Sigmoid colon (tissue), 7 donors: Measurements from ENCODE around the gene CCNC. TPM values are rescaled to one million over a fixed set of nuclear protein-coding genes. Genes with fewer than 3 reads are reported as not detected.

Experiments used
- DNase-seq: peaks from one replicate; pipeline ENCODE4 v3.0.0-alpha.2; 2019
- H3K27ac ChIP-seq, 4 donors: fragments of 200-600 bp; sonication (generic); one replicate each; pipeline ENCODE4 v1.5.1; 2016 to 2019; ENCODE audit warnings: mild to moderate bottlenecking in 1 of 4
- H3K27me3 ChIP-seq, 3 donors: fragments of 200-600 bp; sonication (generic); one replicate each; pipeline ENCODE4 v1.5.1; 2019; ENCODE audit warnings: mild to moderate bottlenecking in 1 of 3
- H3K36me3 ChIP-seq, 4 donors: fragments of 200-600 bp; sonication (generic); one replicate each; pipeline ENCODE4 v1.5.1; 2016 to 2019
- H3K4me1 ChIP-seq, 4 donors: fragments of 200-600 bp; sonication (generic); one replicate each; pipeline ENCODE4 v1.5.1; 2017 to 2019
- H3K4me3 ChIP-seq, 4 donors: fragments of 200-600 bp; sonication (generic); one replicate each; pipeline ENCODE4 v1.5.1; 2017 to 2019; ENCODE audit warnings: mild to moderate bottlenecking in 2 of 4, moderate library complexity in 1 of 4
- H3K9me3 ChIP-seq, 4 donors: fragments of 200-600 bp in 3 of 4; sonication (generic) in 3 of 4; one replicate each; pipeline versions ENCODE4 v1.5.1 to v1.6.1; 2013 to 2019
- EP300 ChIP-seq, 4 donors: sonication (generic); formaldehyde crosslinking; IDR thresholded peaks; one replicate each; pipeline ENCODE4 v1.6.1; 2017; ENCODE audit warnings: antibody characterized with exemption in 4 of 4
- POLR2A ChIP-seq, 2 donors: fragments of 450-650 bp; IDR thresholded peaks; one replicate each; pipeline ENCODE4 v1.6.1; 2016; ENCODE audit warnings: antibody characterized with exemption in 2 of 2, mild to moderate bottlenecking in 2 of 2, moderate library complexity in 2 of 2
- POLR2AphosphoS5 ChIP-seq, 4 donors: sonication (generic); formaldehyde crosslinking; IDR thresholded peaks; one replicate each; pipeline ENCODE4 v1.6.1; 2017; ENCODE audit warnings: antibody characterized with exemption in 4 of 4
- WGBS, 2 donors: extraction: QIAGEN DNeasy Blood & Tissue Kit; methylation state at CpG; one replicate each; pipeline ENCODE4 v1.1.7; 2013; 5-methylcytosine and 5-hydroxymethylcytosine counted together
- intact Hi-C: fragments of 100-400 bp; cut with DNase I; formaldehyde crosslinking; loops from one replicate; pipeline ENCODE4 v1.15.1; 2023
- polyA plus RNA-seq, 3 donors: library from polyadenylated mRNA; stranded (reverse); fragments of 200-250 nt; gene quantifications; one replicate each; pipeline ENCODE4 v1.2.3, GENCODE V29; 2013
- total RNA-seq, 4 donors: library from RNA; depleted of rRNA; stranded (reverse); fragments of >200 nt; gene quantifications; one replicate each; pipeline ENCODE4 v1.1.0, GENCODE V29; 2016
- TF ChIP-seq, protein P1 (sequence below), 4 experiments: fragments of 450-650 bp in 3 of 4; fragments of 200-600 bp in 1 of 4; IDR thresholded peaks; one replicate each; pipeline ENCODE4 v1.5.1; 2016 to 2019; ENCODE audit warnings: antibody characterized with exemption in 4 of 4, mild to moderate bottlenecking in 3 of 4, moderate library complexity in 2 of 4
- donor health status: healthy with polysubstance abuse.
- donor health status: Bipolar disorder and iron deficiency.
- donor health status: healthy.

The CCNC gene
- total and polyA plus RNA-seq, 7 donors, result 30.5 to 65.3 (median 56.5) TPM

DNA sequence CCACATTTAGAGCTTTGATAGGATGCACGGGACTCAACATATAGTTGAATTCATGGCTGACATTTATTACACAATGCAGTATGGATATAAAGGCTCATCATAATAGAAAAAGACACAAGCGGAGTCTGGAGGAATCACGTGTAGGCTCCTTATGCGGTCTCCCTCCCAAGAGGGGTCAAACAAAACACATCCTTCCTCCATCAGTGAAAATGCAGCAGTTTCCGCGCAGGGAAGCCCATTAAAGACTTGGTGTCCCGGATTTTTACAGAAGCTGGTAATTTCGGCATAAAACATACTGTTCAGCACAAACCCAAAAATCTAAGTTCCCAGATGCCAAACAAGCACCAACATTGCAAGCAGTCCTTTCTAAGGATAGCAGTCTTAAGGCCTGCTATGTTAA is 54.4 kb downstream of the CCNC start:
- 45 to 76% methylated on average over 8 of the region's 8 CpGs for WGBS, 2 donors
- Histone ChIP-seq H3K4me3 (peak overlapping the region in 3 of 4 donors; percentile 71 to 87 (median 81)), H3K36me3 (peaks cover 0 to 9% (median 0%) of the 10 kb centered on the region in 4 donors), H3K9me3 (no peaks in the 10 kb centered on the region), H3K27ac (peak overlapping the region in 1 of 4 donors; percentile 86), H3K4me1 (peaks cover 0 to 13% (median 11%) of the 10 kb centered on the region in 4 donors), H3K27me3 (no peaks in the 10 kb centered on the region)
- intact Hi-C loops, result loop anchor here (2.0 kb wide), 2 partner anchors 55 to 87 kb away; partner anchors contain the start of gene CCNC
- TF ChIP-seq POLR2A (IDR thresholded peaks at IDR 0.05) (no peak), POLR2AphosphoS5 (IDR thresholded peaks at IDR 0.05) (no peak), EP300 (IDR thresholded peaks at IDR 0.05) (no peak)
- TF ChIP-seq, protein P1, sequence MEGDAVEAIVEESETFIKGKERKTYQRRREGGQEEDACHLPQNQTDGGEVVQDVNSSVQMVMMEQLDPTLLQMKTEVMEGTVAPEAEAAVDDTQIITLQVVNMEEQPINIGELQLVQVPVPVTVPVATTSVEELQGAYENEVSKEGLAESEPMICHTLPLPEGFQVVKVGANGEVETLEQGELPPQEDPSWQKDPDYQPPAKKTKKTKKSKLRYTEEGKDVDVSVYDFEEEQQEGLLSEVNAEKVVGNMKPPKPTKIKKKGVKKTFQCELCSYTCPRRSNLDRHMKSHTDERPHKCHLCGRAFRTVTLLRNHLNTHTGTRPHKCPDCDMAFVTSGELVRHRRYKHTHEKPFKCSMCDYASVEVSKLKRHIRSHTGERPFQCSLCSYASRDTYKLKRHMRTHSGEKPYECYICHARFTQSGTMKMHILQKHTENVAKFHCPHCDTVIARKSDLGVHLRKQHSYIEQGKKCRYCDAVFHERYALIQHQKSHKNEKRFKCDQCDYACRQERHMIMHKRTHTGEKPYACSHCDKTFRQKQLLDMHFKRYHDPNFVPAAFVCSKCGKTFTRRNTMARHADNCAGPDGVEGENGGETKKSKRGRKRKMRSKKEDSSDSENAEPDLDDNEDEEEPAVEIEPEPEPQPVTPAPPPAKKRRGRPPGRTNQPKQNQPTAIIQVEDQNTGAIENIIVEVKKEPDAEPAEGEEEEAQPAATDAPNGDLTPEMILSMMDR (IDR thresholded peaks at IDR 0.05), result no peak
- DNase-seq, result no peak

DNA sequence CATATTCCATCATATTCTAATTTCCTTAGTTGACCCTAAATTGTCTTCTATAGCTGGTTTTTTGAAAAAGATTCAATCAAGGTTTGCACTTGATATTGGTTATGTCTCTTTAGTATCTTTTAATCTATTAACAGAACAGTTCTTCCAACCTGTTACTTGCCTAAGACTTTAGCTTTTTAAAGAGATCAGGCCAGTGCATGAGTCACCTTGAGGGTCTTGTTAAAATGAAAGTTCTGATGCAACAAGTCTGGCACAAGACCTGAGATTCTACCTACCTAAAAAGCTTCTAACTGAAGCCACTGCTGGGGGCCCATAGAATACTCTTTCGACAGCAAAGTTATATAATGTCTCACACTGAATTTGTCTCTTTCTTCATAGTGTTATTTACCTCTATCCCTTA is 56.4 kb downstream of the CCNC start:
- H3K27me3 ChIP-seq, result no peaks in the 10 kb centered on the region
- intact Hi-C loops, result no loop called here
- WGBS, 2 donors, result 95 to 99% methylated on average over 1 of the region's 1 CpG
- no peaks in the 10 kb centered on the region for H3K9me3 ChIP-seq
- TF ChIP-seq POLR2AphosphoS5 (IDR thresholded peaks at IDR 0.05), result no peak
- TF ChIP-seq, protein P1 (IDR thresholded peaks at IDR 0.05), result no peak
- TF ChIP-seq EP300 (IDR thresholded peaks at IDR 0.05), result no peak
- TF ChIP-seq POLR2A (IDR thresholded peaks at IDR 0.05), result no peak
- no peak overlapping the region for H3K4me3 ChIP-seq
- peaks cover 0 to 13% (median 11%) of the 10 kb centered on the region in 4 donors for H3K4me1 ChIP-seq
- DNase-seq, result no peak
- no peak overlapping the region for H3K27ac ChIP-seq
- peaks cover 0 to 14% (median 0%) of the 10 kb centered on the region in 4 donors for H3K36me3 ChIP-seq

DNA sequence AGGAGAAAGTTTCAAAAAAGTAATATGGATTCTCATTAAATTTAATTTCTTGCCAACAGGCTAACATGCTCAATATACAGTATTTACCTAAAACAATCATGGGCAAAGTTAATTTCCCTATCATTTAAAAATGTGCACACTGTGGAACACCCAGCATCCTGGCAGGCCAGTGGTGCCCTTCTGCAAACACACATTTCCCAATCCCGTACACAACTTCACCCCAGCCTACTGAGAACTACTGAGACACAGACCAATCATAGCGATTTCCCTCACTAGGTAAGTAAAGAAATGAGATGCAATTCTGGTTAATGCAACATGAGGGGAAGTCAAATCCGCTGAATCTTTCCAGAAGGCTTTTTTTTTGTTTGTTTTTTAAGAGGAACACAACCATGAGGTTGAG is 60.8 kb downstream of the CCNC start:
- intact Hi-C loops, result no loop called here

DNA sequence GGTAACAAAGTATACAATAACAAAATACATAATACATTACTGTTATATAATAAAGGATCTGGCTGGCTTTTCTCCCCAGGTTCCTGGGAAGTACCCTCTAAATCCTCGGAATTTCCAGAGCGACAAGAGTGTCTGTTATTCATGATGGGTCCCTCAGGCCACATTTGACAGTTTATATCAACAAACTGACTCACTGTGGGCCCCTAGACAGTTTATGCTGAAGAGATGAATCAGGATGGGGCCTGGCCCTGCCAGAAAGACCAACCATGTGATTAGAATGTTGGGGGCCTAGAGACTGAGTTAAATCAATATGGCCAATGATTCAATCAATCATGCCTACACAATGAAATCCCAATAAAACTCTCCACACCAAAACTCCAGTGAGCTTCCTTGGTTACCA is 66.7 kb downstream of the CCNC start:
- intact Hi-C loops, result no loop called here
- Histone ChIP-seq H3K27ac (no peak overlapping the region), H3K36me3 (peaks cover 0 to 62% (median 11%) of the 10 kb centered on the region in 4 donors), H3K4me3 (no peak overlapping the region), H3K4me1 (no peaks in the 10 kb centered on the region), H3K27me3 (no peaks in the 10 kb centered on the region), H3K9me3 (no peaks in the 10 kb centered on the region)
- no peak for DNase-seq
- WGBS, 2 donors, result 90 to 95% methylated on average over 2 of the region's 2 CpGs
- TF ChIP-seq EP300 (IDR thresholded peaks at IDR 0.05) (no peak), POLR2AphosphoS5 (IDR thresholded peaks at IDR 0.05) (no peak), POLR2A (IDR thresholded peaks at IDR 0.05) (no peak)
- TF ChIP-seq, protein P1 (IDR thresholded peaks at IDR 0.05), result no peak

More for the DNA sequence above, 60.8 kb downstream of the CCNC start:
- H3K9me3 ChIP-seq, result no peaks in the 10 kb centered on the region
- no peak for TF ChIP-seq EP300 (IDR thresholded peaks at IDR 0.05)
- TF ChIP-seq POLR2AphosphoS5 (IDR thresholded peaks at IDR 0.05), result no peak
- DNase-seq, result no peak
- H3K27ac ChIP-seq, result no peak overlapping the region
- no peaks in the 10 kb centered on the region for H3K27me3 ChIP-seq
- H3K36me3 ChIP-seq, result peaks cover 0 to 51% (median 7%) of the 10 kb centered on the region in 4 donors
- WGBS, 2 donors, result 93% methylated on average over 3 of the region's 3 CpGs
- no peak overlapping the region for H3K4me3 ChIP-seq
- no peaks in the 10 kb centered on the region for H3K4me1 ChIP-seq

DNA sequence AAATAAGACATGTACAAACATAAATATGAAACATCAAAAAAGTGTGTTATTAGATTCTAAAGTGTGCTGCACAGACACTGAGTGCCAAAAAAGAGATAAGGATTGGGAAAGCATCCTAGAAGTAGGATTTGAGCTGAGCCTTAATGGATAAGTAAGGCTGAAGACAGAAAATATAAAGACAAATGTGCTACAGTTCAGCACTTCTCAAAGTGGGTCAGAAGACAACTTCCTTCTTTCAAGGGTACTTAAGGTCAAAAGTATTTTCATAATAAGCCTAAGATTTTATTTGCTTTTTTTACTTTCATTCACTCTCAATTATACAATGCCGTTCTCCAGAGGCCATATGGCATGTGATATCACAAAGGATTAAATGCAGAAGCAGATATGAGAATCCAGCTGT is 70.0 kb downstream of the CCNC start:
- Histone ChIP-seq H3K36me3 (peaks cover 0 to 35% (median 10%) of the 10 kb centered on the region in 4 donors), H3K4me3 (no peak overlapping the region), H3K9me3 (no peaks in the 10 kb centered on the region), H3K4me1 (no peaks in the 10 kb centered on the region), H3K27me3 (no peaks in the 10 kb centered on the region), H3K27ac (no peak overlapping the region)
- intact Hi-C loops, result no loop called here
- TF ChIP-seq POLR2A (IDR thresholded peaks at IDR 0.05), result no peak
- TF ChIP-seq EP300 (IDR thresholded peaks at IDR 0.05), result no peak
- TF ChIP-seq POLR2AphosphoS5 (IDR thresholded peaks at IDR 0.05), result no peak
- TF ChIP-seq, protein P1 (IDR thresholded peaks at IDR 0.05), result no peak
- 21 to 46% methylated on average over 1 of the region's 1 CpG for WGBS, 2 donors
- DNase-seq, result no peak
